Heart left ventricle (tissue), 16 donors: ENCODE data around the gene CALML4. TPM values are rescaled to one million over a fixed set of nuclear protein-coding genes. Genes with fewer than 3 reads are reported as not detected.

Source experiments
- ATAC-seq, 4 donors: fragments of 200-7000 bp; cut with Tn5 transposase; one replicate each; pipeline ENCODE4 v1.9.1; 2020 to 2022; ENCODE audit warnings: moderate library complexity in 4 of 4, mild to moderate bottlenecking in 3 of 4, moderate number of reproducible peaks in 1 of 4
- DNase-seq, 5 donors: peaks; one replicate each; pipeline ENCODE4 v3.0.0-alpha.2; 2020
- H3K27ac ChIP-seq, 12 donors: fragments of 200-600 bp; sonication (generic) in 4 of 12; one replicate each; pipeline versions ENCODE4 v1.5.0 to v1.8.0; 2016 to 2022; ENCODE audit warnings: mild to moderate bottlenecking in 2 of 12
- H3K27me3 ChIP-seq, 9 donors: fragments of 200-600 bp; sonication (generic) in 2 of 9; one replicate each; pipeline versions ENCODE4 v1.5.1 to v1.8.0; 2016 to 2022; ENCODE audit warnings: mild to moderate bottlenecking in 3 of 9
- H3K36me3 ChIP-seq, 9 donors: fragments of 200-600 bp; sonication (generic) in 2 of 9; one replicate each; pipeline versions ENCODE4 v1.5.0 to v1.8.0; 2018 to 2022; ENCODE audit warnings: mild to moderate bottlenecking in 2 of 9
- H3K4me1 ChIP-seq, 12 donors: fragments of 200-600 bp; sonication (generic) in 4 of 12; one replicate each; pipeline versions ENCODE4 v1.5.0 to v1.8.0; 2016 to 2022; ENCODE audit warnings: mild to moderate bottlenecking in 3 of 12
- H3K4me3 ChIP-seq, 12 donors: fragments of 200-600 bp; sonication (generic) in 4 of 12; one replicate each; pipeline versions ENCODE4 v1.5.0 to v1.8.0; 2017 to 2022; ENCODE audit warnings: mild to moderate bottlenecking in 9 of 12, moderate library complexity in 4 of 12
- H3K9me3 ChIP-seq, 12 donors: fragments of 200-600 bp; sonication (generic) in 4 of 12; one replicate each; pipeline versions ENCODE4 v1.5.0 to v1.8.0; 2016 to 2022; ENCODE audit warnings: mild to moderate bottlenecking in 1 of 12
- POLR2A ChIP-seq, 2 donors: fragments of 450-650 bp; IDR thresholded peaks; one replicate each; pipeline ENCODE4 v1.6.1; 2017; ENCODE audit warnings: antibody characterized with exemption in 2 of 2, mild to moderate bottlenecking in 2 of 2, moderate library complexity in 2 of 2
- WGBS, 4 donors: extraction: QIAGEN DNeasy Blood & Tissue Kit in 2 of 4; methylation state at CpG; one replicate each; pipeline versions ENCODE4 v1.1.5 to v1.1.7; 2013 to 2018; 5-methylcytosine and 5-hydroxymethylcytosine counted together
- intact Hi-C, 10 donors: fragments of 100-400 bp; cut with DNase I; formaldehyde crosslinking; loops; one replicate each; pipeline versions ENCODE4 v1.11.1 to v1.14.2; 2022
- polyA plus RNA-seq, 2 donors: library from polyadenylated mRNA; stranded (reverse); fragments of 200-250 nt; gene quantifications; one replicate each; pipeline ENCODE4 v1.2.3, GENCODE V29; 2013
- total RNA-seq, 9 donors: library from RNA; depleted of rRNA in 2 of 9; stranded (reverse); fragments of >200 nt in 2 of 9; fragmentation: NEBNext Ultra II Directional in 3 of 9; extraction: Animal tissue kit (Norgen Biotek cat#: 25700) in 3 of 9; gene quantifications; one replicate each; pipeline versions ENCODE4 v1.1.0 to v1.2.4, GENCODE V29; 2016 to 2023
- TF ChIP-seq, protein P1 (sequence below), 12 donors: fragments of 200-600 bp; sonication (generic) in 4 of 12; IDR thresholded peaks; one replicate each; pipeline versions ENCODE4 v1.5.0 to v1.8.0; 2018 to 2022; ENCODE audit warnings: antibody characterized with exemption in 12 of 12, mild to moderate bottlenecking in 5 of 12
- donor health status: ischemic (EF 13 %, LVEDD 7.1; RV severe dilation, severe dysfunction).
- donor health status: healthy with polysubstance abuse.
- donor health status: DM: no; HTN: yes; CAD: no.
- donor health status: DM: no; HTN: no; CAD: no.
- donor health status: ischemic (EF 25% LVEDD 6.9; RV normal size, moderate dysfunction).
- donor health status: ischemic (EF 25% LVEDD 5.7; RV mildly dilated, moderate dysfunction).
- donor health status: healthy.
- donor health status: DM: yes; HTN: yes; CAD: no.
- donor health status: ischemic (EF 35%, LVEDD 5.7; RV mildly dilated, moderate dysfunction).
- donor health status: nonischemic (EF 11% LVEDD 7.7; RV severe dilation, severe dysfunction).
- donor health status: DM: yes; HTN: yes; CAD: no.
- donor health status: PGD.
- donor health status: ischemic (EF 29% LVEDD 5.4; RV normal size, mild dysfunction).
- donor health status: nonischemic (EF 23%, LVEDD 6.1; RV moderate dilation, normal function).

Gene CALML4
- total and polyA plus RNA-seq, 11 donors = 0.21 to 6.6 (median 1.5) TPM

DNA sequence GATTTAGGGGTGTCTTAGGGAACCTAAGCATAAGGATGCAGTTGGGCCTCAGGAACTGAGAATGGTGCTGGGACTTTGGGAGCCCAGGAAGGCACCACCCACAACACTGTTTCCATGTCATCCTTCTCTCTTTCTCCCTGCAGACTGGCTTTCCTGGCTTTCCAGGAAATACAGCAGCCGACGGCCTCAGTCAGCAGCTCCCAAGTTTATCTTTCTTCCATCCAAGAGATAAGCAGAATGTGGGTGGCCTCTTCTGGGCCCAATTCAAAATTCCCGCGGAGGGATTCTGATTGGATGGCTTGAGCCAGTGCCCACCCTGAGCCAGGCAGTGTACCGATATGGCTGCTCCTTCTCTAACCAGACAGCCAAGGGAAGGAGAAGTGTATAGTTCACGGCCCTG lies 28.9 kb upstream of the CALML4 start:
- H3K4me1 ChIP-seq = peaks cover 0 to 26% (median 4%) of the 10 kb centered on the region in 12 donors
- DNase-seq = no peak
- TF ChIP-seq POLR2A (IDR thresholded peaks at IDR 0.05) = no peak
- TF ChIP-seq, protein P1, sequence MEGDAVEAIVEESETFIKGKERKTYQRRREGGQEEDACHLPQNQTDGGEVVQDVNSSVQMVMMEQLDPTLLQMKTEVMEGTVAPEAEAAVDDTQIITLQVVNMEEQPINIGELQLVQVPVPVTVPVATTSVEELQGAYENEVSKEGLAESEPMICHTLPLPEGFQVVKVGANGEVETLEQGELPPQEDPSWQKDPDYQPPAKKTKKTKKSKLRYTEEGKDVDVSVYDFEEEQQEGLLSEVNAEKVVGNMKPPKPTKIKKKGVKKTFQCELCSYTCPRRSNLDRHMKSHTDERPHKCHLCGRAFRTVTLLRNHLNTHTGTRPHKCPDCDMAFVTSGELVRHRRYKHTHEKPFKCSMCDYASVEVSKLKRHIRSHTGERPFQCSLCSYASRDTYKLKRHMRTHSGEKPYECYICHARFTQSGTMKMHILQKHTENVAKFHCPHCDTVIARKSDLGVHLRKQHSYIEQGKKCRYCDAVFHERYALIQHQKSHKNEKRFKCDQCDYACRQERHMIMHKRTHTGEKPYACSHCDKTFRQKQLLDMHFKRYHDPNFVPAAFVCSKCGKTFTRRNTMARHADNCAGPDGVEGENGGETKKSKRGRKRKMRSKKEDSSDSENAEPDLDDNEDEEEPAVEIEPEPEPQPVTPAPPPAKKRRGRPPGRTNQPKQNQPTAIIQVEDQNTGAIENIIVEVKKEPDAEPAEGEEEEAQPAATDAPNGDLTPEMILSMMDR (IDR thresholded peaks at IDR 0.05) = no peak
- H3K36me3 ChIP-seq = no peaks in the 10 kb centered on the region
- no peak overlapping the region for H3K27ac ChIP-seq
- no peak overlapping the region for H3K4me3 ChIP-seq
- intact Hi-C loops = no loop called here
- H3K27me3 ChIP-seq = no peaks in the 10 kb centered on the region
- 45 to 73% (median 56%) methylated on average over 6 of the region's 6 CpGs for WGBS, 4 donors
- ATAC-seq = no peak
- H3K9me3 ChIP-seq = peaks cover 0 to under 1% (median 0%) of the 10 kb centered on the region in 12 donors

- TF ChIP-seq, protein P1 (IDR thresholded peaks at IDR 0.05) = no peak
- no peak for TF ChIP-seq POLR2A (IDR thresholded peaks at IDR 0.05)
- ATAC-seq (no peak), DNase-seq (no peak)
- Histone ChIP-seq H3K27ac (peak overlapping the region in 1 of 12 donors; percentile 20), H3K27me3 (no peaks in the 10 kb centered on the region), H3K4me1 (peaks cover 0 to 35% (median 14%) of the 10 kb centered on the region in 12 donors), H3K36me3 (no peaks in the 10 kb centered on the region), H3K4me3 (no peak overlapping the region), H3K9me3 (no peaks in the 10 kb centered on the region)
- 90 to 96% (median 91%) methylated on average over 6 of the region's 6 CpGs for WGBS, 4 donors
- intact Hi-C loops = no loop called here
These were observed 27.8 kb upstream of the CALML4 start for GRCh38 chr15:68232937-68233336.

DNA sequence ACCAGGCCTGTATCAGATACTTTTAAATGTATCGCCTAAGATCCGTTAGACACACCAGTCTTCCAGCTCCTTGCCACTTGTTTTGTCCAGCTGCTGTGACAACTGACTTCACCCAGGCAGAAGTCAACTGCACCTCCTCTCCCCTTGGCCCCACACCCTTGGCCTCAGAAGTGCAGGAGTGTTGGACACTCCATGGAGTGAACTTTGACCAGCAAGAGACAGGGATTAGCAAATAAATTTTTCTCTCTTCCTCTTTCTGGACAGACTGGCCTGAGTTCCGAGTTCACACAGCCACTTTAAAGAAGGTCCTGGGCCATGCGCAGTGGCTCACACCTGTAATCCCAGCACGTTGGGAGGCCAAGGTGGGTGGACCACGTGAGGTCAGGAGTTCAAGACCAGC lies 27.3 kb upstream of the CALML4 start:
- Histone ChIP-seq H3K36me3 (no peaks in the 10 kb centered on the region), H3K27ac (peak overlapping the region in 1 of 12 donors; percentile 20), H3K4me1 (peaks cover 0 to 40% (median 14%) of the 10 kb centered on the region in 12 donors), H3K4me3 (no peak overlapping the region), H3K9me3 (no peaks in the 10 kb centered on the region), H3K27me3 (no peaks in the 10 kb centered on the region)
- no peak for ATAC-seq
- intact Hi-C loops = no loop called here
- TF ChIP-seq POLR2A (IDR thresholded peaks at IDR 0.05) = no peak
- TF ChIP-seq, protein P1 (IDR thresholded peaks at IDR 0.05) = no peak
- WGBS, 4 donors = 87 to 99% (median 91%) methylated on average over 6 of the region's 6 CpGs
- no peak for DNase-seq

- WGBS, 4 donors = 80 to 84% (median 82%) methylated on average over 9 of the region's 9 CpGs
- Histone ChIP-seq H3K27ac (no peak overlapping the region), H3K9me3 (no peaks in the 10 kb centered on the region), H3K27me3 (no peaks in the 10 kb centered on the region), H3K4me3 (no peak overlapping the region), H3K4me1 (peaks cover 0 to 42% (median 14%) of the 10 kb centered on the region in 12 donors), H3K36me3 (no peaks in the 10 kb centered on the region)
- intact Hi-C loops = no loop called here
- ATAC-seq = no peak
- no peak for DNase-seq
- TF ChIP-seq, protein P1 (IDR thresholded peaks at IDR 0.05) = no peak
- no peak for TF ChIP-seq POLR2A (IDR thresholded peaks at IDR 0.05)
These were observed 26.1 kb upstream of the CALML4 start for GRCh38 chr15:68231102-68231818.
